Upper lobe of right lung (tissue), 1 donor: ENCODE data around the gene GPR27. TPM values are rescaled to one million over a fixed set of nuclear protein-coding genes. Genes with fewer than 3 reads are reported as not detected.

Experiments
- ATAC-seq: fragments of 200-7000 bp; cut with Tn5 transposase; one replicate; pipeline ENCODE4 v1.9.1; 2020; ENCODE audit warnings: mild to moderate bottlenecking, moderate library complexity
- DNase-seq: peaks from one replicate; pipeline ENCODE4 v3.0.0-alpha.2; 2020
- H3K27ac ChIP-seq: fragments of 200-600 bp; one replicate; pipeline ENCODE4 v1.8.0; 2022
- H3K27me3 ChIP-seq: fragments of 200-600 bp; one replicate; pipeline ENCODE4 v1.8.0; 2022; ENCODE audit warnings: mild to moderate bottlenecking
- H3K36me3 ChIP-seq: fragments of 200-600 bp; one replicate; pipeline ENCODE4 v1.8.0; 2022
- H3K4me1 ChIP-seq: fragments of 200-600 bp; one replicate; pipeline ENCODE4 v1.8.0; 2022
- H3K4me3 ChIP-seq: fragments of 200-600 bp; one replicate; pipeline ENCODE4 v1.8.0; 2022; ENCODE audit warnings: mild to moderate bottlenecking
- H3K9me3 ChIP-seq: fragments of 200-600 bp; one replicate; pipeline ENCODE4 v1.8.0; 2022
- CTCF ChIP-seq: fragments of 200-600 bp; IDR thresholded peaks from one replicate; pipeline ENCODE4 v1.8.0; 2022; ENCODE audit warnings: antibody characterized with exemption
- intact Hi-C: fragments of 100-400 bp; cut with DNase I; formaldehyde crosslinking; loops from one replicate; pipeline ENCODE4 v1.11.0; 2022
- total RNA-seq: library from RNA; stranded (reverse); fragmentation: NEBNext Ultra II Directional; extraction: Animal tissue kit (Norgen Biotek cat#: 25700); gene quantifications from one replicate; pipeline ENCODE4 v1.2.1, GENCODE V29; 2021
- donor health status: DM: no; HTN: yes; CAD: no; lungs with severe emphysema.

The GPR27 gene
- total RNA-seq, 1 donor from 2014 or later = 3.7 TPM

GRCh38 chr3:71785532-71786216, 32.0 kb downstream of the GPR27 start:
- H3K27me3 ChIP-seq = peaks cover 62% of the 10 kb centered on the region
- intact Hi-C loops = no loop called here
- H3K4me3 ChIP-seq = no peak overlapping the region
- ATAC-seq (peak; percentile 25), DNase-seq (no peak)
- TF ChIP-seq CTCF = no peak
- H3K9me3 ChIP-seq = no peaks in the 10 kb centered on the region
- H3K36me3 ChIP-seq = no peaks in the 10 kb centered on the region
- no peak overlapping the region for H3K27ac ChIP-seq
- H3K4me1 ChIP-seq = peaks cover 14% of the 10 kb centered on the region

GRCh38 chr3:71786217-71786549, 32.5 kb downstream of the GPR27 start:
- intact Hi-C loops = no loop called here
- Histone ChIP-seq H3K4me3 (no peak overlapping the region), H3K27ac (no peak overlapping the region), H3K36me3 (no peaks in the 10 kb centered on the region), H3K9me3 (no peaks in the 10 kb centered on the region), H3K4me1 (peaks cover 14% of the 10 kb centered on the region), H3K27me3 (peaks cover 57% of the 10 kb centered on the region)
- ATAC-seq (no peak), DNase-seq (no peak)
- no peak for TF ChIP-seq CTCF

GRCh38 chr3:71786551-71786950, 32.9 kb downstream of the GPR27 start:
- intact Hi-C loops = no loop called here

GRCh38 chr3:71787851-71788405, 34.3 kb downstream of the GPR27 start:
- Histone ChIP-seq H3K36me3 (no peaks in the 10 kb centered on the region), H3K27me3 (peaks cover 40% of the 10 kb centered on the region), H3K4me3 (no peak overlapping the region), H3K4me1 (peaks cover 14% of the 10 kb centered on the region), H3K27ac (no peak overlapping the region), H3K9me3 (no peaks in the 10 kb centered on the region)
- ATAC-seq = no peak
- DNase-seq = no peak
- intact Hi-C loops = no loop called here
- TF ChIP-seq CTCF = no peak

More at GRCh38 chr3:71786551-71786950, 32.9 kb downstream of the GPR27 start:
- Histone ChIP-seq H3K4me1 (peaks cover 14% of the 10 kb centered on the region), H3K36me3 (no peaks in the 10 kb centered on the region), H3K4me3 (no peak overlapping the region), H3K27me3 (peaks cover 54% of the 10 kb centered on the region), H3K27ac (no peak overlapping the region), H3K9me3 (no peaks in the 10 kb centered on the region)
- ATAC-seq (no peak), DNase-seq (no peak)
- TF ChIP-seq CTCF = no peak

- Histone ChIP-seq H3K4me1 (peaks cover 6% of the 10 kb centered on the region), H3K36me3 (no peaks in the 10 kb centered on the region), H3K9me3 (no peaks in the 10 kb centered on the region), H3K4me3 (no peak overlapping the region), H3K27me3 (peaks cover 20% of the 10 kb centered on the region), H3K27ac (no peak overlapping the region)
- no peak for TF ChIP-seq CTCF
- no peak for ATAC-seq
- intact Hi-C loops = no loop called here
- DNase-seq = no peak
Measured at GRCh38 chr3:71789922-71790321, 36.3 kb downstream of the GPR27 start.
